ENCODE results near the gene SSR2. TPM values are rescaled to one million over a fixed set of nuclear protein-coding genes. Genes with fewer than 3 reads are reported as not detected.

The SSR2 gene
- total RNA-seq, 1 experiment from 2014 or later: 198 TPM

DNA sequence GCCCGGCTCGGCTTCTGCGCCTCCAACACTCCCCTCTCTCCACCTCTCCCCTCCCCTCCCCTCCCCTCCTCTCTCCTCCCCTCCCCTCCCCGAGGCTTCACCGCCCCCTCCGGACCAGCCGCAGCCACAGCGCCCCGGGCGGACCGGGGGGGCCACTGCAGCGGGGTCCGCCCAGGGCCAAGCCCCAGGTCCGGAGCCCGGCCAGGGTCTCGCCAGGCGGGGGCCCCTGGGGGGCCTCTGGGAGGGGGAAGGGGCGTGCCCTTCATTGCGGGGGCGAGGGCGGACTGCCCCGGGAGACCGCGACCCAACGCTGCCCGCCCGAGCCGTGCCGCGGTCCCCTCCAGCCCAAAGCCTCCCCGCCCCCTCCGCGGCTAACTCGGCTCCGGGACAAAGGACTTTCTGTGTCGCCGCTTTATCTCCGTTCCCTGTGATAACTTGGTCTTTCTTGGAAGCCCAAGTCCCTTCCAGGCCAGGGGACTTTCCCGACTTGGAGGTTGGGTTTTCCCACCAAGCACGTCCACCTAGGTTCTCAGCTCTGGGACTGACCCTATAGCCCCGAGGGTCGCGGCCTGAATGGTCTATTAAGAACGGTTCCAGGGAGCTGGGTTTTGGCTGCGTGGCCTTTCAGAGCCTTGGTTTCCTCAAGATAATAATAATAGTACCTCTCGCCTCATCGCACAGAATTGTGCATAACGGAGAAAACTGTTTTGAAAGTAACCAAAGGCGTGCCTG lies 33.2 kb upstream of the SSR2 start, which contains the start of gene UBQLN4:
Gene UBQLN4 (minus strand): TSS at position 31 of the 732 bp plus-strand sequence. CDS start 97 bp downstream, outside the sequence.
- Mint-ChIP-seq H3K4me3 (ENCODE audit: unreplicated experiment) (peak within 1 kb of the TSS; percentile 98), H3K4me1 (ENCODE audit: low read depth, unreplicated experiment) (no peaks in the 10 kb centered on the region), H3K36me3 (ENCODE audit: insufficient read depth, unreplicated experiment) (peaks cover 44% of the 10 kb centered on the region), H3K27ac (ENCODE audit: unreplicated experiment) (peak within 1 kb of the TSS; percentile 91), H3K9me3 (ENCODE audit: unreplicated experiment) (no peaks in the 10 kb centered on the region), H3K27me3 (ENCODE audit: insufficient read depth, unreplicated experiment) (no peaks in the 10 kb centered on the region)
- H3K4me3 ChIP-seq (ENCODE audit: low read depth, low read length): peak within 1 kb of the TSS; percentile 96
- TF ChIP-seq, protein P1, sequence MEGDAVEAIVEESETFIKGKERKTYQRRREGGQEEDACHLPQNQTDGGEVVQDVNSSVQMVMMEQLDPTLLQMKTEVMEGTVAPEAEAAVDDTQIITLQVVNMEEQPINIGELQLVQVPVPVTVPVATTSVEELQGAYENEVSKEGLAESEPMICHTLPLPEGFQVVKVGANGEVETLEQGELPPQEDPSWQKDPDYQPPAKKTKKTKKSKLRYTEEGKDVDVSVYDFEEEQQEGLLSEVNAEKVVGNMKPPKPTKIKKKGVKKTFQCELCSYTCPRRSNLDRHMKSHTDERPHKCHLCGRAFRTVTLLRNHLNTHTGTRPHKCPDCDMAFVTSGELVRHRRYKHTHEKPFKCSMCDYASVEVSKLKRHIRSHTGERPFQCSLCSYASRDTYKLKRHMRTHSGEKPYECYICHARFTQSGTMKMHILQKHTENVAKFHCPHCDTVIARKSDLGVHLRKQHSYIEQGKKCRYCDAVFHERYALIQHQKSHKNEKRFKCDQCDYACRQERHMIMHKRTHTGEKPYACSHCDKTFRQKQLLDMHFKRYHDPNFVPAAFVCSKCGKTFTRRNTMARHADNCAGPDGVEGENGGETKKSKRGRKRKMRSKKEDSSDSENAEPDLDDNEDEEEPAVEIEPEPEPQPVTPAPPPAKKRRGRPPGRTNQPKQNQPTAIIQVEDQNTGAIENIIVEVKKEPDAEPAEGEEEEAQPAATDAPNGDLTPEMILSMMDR (IDR thresholded peaks at IDR 0.05; ENCODE audit: insufficient read depth in 1 of 2, low read depth in 1 of 2, low read length in 1 of 2, severe bottlenecking in 1 of 2, unreplicated experiment in 1 of 2): peak; percentile 51 to 74
- peaks cover 14% of the 10 kb centered on the region for H3K4me1 ChIP-seq
- POLR2A ChIA-PET: interaction anchor here (0.6 to 1.0 kb wide), 2 partner anchors 13 to 159 kb away, joined by 3 to 4 read pairs; partner anchors contain the start of gene PMF1
- TSS peak; percentile 39 for BruUV-seq (replicated peaks)
- DNase-seq: peak; percentile 89 to 92
- no peaks in the 10 kb centered on the region; the same call in 1 of the 2 replicates for H3K36me3 ChIP-seq (ENCODE audit: control insufficient read depth, insufficient read depth, low read length)
- intact Hi-C loops (cut with micrococcal nuclease; ENCODE audit: unreplicated experiment): loop anchor here (1.0 to 2.0 kb wide), 4 partner anchors 33 to 119 kb away; partner anchors contain the start of gene KHDC4
- no peaks in the 10 kb centered on the region for H3K9me3 ChIP-seq
- CTCF ChIA-PET: interaction anchor here (0.6 to 1.4 kb wide), 5 partner anchors 11 to 431 kb away, joined by 3 to 4 read pairs (median 3); no protein-coding TSS in a partner anchor
- no peaks in the 10 kb centered on the region for H3K27me3 ChIP-seq (replicated peaks; ENCODE audit: control insufficient read depth, insufficient read depth, low read length)

DNA sequence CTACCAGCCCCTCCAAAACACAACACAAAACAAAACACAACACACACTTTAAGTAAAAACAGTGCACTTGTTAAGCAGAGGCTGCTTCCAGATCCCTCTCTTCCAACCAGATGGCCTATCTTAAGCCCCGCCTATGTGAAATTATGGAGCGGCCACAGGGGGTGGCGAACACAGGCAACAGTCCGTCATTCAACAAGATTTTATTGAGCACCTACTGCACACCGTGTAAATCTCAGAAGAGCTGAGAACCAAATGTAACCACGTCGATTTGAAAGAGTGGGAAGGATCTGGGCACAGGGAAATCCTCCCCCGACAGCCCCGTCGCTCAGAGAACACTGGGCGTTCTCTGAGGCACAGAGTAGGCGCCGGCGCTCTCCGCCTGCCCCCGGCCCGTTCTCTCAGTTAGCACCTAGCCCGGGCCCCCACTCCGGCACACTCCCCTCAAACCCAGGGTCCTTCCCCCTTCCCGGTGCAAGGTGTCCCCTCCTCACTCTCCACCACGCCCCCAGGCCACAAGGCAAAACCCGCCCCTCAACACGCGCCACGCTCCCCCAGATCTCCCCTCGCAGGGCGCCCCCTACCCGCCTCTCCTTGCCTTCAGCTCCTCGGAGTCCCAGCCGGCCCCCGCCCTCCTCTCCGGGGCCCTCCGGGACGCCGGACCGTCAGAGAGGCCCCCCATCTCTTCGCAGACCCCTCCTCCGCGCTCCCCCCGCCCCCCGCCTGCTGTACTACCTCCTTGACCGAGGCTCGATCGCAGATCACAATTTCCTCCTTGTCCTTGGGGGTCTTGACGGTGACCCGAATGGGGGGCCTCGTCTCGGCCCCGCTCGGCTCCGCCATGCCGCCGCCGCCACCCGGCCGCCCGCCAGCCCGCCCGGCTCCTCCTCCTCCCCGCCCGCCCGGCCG lies 32.4 kb upstream of the SSR2 start:
- TSS peak; percentile 22 for BruUV-seq (replicated peaks)

More for the DNA sequence above, 32.4 kb upstream of the SSR2 start:
- Mint-ChIP-seq H3K27me3 (ENCODE audit: insufficient read depth, unreplicated experiment) (no peaks in the 10 kb centered on the region), H3K4me1 (ENCODE audit: low read depth, unreplicated experiment) (no peaks in the 10 kb centered on the region), H3K27ac (ENCODE audit: unreplicated experiment) (peak overlapping the region; percentile 87), H3K9me3 (ENCODE audit: unreplicated experiment) (no peaks in the 10 kb centered on the region), H3K36me3 (ENCODE audit: insufficient read depth, unreplicated experiment) (peaks cover 52% of the 10 kb centered on the region), H3K4me3 (ENCODE audit: unreplicated experiment) (peak overlapping the region; percentile 98)
- intact Hi-C loops (cut with micrococcal nuclease; ENCODE audit: unreplicated experiment): loop anchor here (1.0 kb wide), 1 partner anchor 115 kb away; no protein-coding TSS in a partner anchor
- CTCF ChIA-PET: interaction anchor here (0.6 to 1.4 kb wide), 7 partner anchors 10 to 430 kb away, joined by 3 to 4 read pairs (median 3); no protein-coding TSS in a partner anchor
- Histone ChIP-seq H3K4me3 (ENCODE audit: low read depth, low read length) (peak overlapping the region; percentile 96), H3K27me3 (replicated peaks; ENCODE audit: control insufficient read depth, insufficient read depth, low read length) (no peaks in the 10 kb centered on the region), H3K4me1 (peaks cover 14% of the 10 kb centered on the region), H3K9me3 (no peaks in the 10 kb centered on the region), H3K36me3 (ENCODE audit: control insufficient read depth, insufficient read depth, low read length) (no peaks in the 10 kb centered on the region; the same call in 1 of the 2 replicates)
- TF ChIP-seq, protein P1 (IDR thresholded peaks at IDR 0.05; ENCODE audit: insufficient read depth in 1 of 2, low read depth in 1 of 2, low read length in 1 of 2, severe bottlenecking in 1 of 2, unreplicated experiment in 1 of 2): peak; percentile 22 to 68
- POLR2A ChIA-PET: interaction anchor here (0.5 to 1.0 kb wide), 2 partner anchors 13 to 45 kb away, joined by 3 to 5 read pairs; no protein-coding TSS in a partner anchor
- DNase-seq: peak; percentile 81 to 85

All from Caco-2 (cell line).